NCI-H345 treated with DMSO at 0.1 percent for 48 hours (cell line): ENCODE data around the gene NUMB.
A peak's percentile ranks its signal among the peaks of the same experiment; 100 is the strongest.

ENCODE experiments used
- DNase-seq: peaks from one replicate; lab custom pipeline; 2025; ENCODE audit not compliant: unreplicated experiment; lab: John Stamatoyannopoulos, UW

NUMB gene

GRCh38 chr14:73262427-73263183 is 195.7 kb downstream of the NUMB start:
- DNase-seq, result no peak

DNA sequence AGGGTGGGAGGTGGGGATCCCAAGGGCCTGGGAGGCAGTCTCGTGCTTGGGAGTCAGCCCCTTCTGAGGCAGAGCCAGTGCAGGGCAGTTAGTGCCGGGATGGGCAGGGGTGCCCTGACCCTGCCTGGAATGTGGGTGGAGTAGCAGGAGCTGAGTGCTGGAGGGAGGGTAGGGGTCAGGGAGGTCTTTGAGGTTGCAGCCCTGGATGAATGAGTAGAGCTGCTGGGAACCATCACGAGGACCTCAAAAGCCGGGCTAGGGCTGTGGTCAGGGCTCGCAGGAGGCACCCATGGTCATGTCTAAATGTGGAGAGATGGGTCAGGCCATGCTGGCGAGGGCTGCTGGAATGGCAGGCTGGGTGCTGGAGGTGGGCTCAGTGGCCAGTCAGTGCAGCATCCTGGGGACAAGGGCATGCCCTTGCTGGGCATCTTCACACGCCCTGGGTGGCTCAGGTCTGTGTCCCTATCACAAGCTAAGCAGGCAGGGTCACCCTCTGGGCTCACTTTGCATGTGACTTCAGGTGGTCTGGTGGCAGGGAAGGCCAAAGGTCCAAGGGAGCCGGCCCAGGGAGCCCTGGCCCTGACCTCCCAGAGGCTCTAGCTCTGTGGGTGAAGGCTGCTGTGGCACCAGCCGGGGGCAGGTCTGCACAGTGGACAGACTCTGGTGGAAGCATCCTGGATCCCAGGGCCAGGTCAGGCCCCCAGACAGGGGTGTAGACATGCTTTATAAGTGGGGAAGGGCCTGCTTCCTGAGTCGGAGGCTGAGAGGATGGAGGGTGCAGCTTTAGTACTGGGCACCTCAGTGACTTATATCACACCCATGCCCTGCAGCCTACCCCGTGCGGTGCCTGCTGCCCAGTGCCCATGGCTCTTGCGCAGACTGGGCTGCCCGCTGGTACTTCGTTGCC is 196.6 kb downstream of the NUMB start:
- no peak for DNase-seq

DNA sequence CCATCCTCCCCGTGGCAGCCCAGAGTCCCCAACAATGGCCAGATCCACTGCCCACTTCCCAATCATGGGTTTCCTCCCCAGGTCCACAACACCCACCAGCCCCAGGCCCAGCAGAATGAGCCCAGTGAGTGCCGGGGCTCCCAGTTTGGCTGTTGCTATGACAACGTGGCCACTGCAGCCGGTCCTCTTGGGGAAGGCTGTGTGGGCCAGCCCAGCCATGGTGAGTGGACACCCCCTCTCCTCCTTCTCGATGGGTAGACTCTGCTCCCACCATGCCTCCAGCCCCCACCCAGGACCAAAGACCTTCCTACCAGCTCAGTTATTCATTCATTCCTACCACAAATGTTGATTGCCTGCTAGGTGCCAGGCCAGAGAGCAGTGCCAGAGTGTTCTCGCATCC is 197.3 kb downstream of the NUMB start:
- DNase-seq, result no peak

GRCh38 chr14:73260574-73260973 is 197.8 kb downstream of the NUMB start:
- DNase-seq, result no peak

GRCh38 chr14:73259837-73260236 is 198.5 kb downstream of the NUMB start:
- no peak for DNase-seq

DNA sequence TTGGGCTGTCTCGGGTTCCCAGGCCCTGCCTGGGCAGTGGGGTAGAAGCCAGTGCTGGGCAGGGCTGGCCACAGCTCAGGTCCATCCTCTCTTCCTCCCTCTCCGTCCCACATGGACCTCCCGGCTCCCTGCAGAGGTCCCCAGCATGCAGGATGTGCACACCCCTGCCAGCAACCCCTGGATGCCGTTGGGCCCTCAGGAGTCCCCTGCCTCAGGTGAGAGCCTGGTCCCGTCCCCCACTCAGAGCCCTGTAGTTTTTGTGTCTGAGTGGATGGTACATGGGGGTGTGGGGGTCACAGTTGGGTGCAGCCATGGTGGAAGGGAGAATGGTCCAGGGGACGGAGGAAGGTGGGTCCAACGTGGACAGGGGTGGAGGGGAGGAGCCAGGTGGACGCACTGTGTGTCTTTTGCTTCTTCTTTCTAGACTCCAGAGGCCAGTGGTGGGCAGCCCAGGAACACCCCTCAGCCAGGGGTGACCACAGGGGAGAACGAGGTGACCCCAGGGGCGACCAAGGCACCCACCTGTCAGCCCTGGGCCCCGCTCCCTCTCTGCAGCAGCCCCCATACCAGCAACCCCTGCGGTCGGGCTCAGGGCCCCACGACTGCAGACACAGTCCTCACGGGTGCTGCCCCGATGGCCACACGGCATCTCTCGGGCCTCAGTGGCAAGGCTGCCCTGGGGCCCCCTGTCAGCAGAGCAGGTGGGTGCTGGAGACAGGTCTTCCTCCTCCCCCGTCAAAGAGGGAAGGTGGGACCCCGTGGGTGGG is 199.3 kb downstream of the NUMB start:
- no peak for DNase-seq

DNA sequence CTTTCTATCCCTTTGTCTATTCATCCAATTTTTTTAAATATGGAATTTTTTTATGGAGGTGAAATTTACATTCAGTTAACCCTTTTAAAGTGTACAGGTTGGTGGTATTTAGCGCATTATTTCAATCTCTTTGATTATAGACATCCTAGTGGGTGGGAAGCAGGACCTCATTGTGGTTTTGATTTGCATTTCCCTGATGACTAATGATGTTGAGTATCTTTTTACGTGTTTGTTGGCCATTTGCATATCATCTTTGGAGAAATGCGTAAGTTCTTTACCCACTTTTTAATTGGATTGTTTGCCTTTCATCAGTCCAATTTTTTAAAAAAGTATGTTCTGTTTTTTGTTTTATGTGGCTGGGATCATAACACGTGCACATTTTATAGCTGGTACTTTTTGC is 200.3 kb downstream of the NUMB start:
- DNase-seq, result no peak

DNA sequence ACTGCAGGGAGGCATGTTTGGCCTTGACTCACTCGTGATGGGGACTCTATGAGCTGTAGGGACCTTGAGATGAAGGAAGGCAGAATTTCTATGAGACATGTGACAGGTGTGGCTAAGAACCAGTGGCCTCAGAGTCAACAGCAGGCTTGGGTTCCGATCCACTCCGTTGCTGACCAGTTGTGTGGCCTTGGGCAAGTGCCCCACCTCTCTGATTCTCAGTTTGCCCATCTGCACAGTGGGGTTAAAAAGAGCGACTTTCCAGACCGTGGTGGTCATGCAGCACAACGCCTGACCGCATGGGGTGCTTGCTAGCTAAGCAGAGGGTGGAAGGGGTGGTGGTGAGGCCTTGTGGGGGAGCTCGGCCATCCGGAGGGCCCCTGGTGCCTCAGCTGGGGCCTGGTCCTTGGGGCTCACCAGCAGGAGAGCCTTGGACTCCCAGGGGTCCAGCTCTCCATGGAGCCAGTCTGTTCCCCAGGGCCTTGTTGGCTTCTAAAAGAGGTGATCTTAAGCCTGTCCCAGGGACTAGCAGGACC is 202.6 kb downstream of the NUMB start:
- DNase-seq, result no peak

- DNase-seq, result no peak
These were observed 203.3 kb downstream of the NUMB start for GRCh38 chr14:73255005-73255400.

DNA sequence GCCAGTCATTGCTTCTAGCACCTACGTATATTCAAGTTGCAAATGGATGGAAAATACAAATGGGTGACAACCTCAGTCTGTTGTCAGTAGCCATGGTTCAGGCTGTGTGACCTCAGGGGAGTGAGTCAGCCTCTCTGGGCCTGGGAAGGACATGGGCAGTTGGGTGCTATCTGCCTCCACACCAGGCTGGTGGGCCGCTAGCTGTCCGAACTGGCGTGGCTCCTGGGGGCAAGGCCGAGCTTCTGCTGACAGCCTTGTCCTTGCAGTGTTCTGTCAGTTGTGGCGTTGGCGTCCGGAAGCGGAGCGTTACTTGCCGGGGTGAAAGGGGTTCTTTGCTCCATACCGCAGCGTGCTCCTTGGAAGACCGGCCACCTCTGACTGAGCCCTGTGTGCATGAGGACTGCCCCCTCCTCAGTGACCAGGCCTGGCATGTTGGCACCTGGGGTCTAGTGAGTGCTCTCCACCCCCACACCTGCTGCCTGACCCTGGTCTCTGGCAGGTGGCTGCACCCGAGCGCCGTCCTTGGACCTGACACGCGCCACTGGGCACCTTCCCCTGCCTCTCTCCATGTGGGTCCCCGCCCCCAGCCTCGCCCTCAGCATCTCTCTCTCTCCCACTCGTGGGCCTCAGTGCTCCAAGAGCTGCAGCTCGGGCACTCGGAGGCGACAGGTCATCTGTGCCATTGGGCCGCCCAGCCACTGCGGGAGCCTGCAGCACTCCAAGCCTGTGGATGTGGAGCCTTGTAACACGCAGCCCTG is 203.9 kb downstream of the NUMB start:
- DNase-seq, result no peak

- DNase-seq, result no peak
These were observed 204.6 kb downstream of the NUMB start for GRCh38 chr14:73253721-73254120.

DNA sequence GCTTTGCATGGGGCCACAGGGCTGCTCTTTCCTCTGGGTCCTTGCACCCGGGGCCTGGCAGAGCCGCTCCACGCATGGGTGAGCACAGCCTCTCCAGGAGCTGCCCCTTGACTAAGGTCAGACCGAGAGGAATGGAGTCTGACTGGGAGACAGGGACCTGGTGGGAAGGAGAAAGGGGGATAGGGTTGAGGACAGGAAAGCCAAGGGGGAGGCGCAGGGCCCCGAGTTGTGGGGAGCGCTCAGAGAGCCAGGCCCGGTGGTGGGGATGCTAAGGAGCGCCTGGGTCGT is 205.1 kb downstream of the NUMB start:
- DNase-seq, result no peak

DNA sequence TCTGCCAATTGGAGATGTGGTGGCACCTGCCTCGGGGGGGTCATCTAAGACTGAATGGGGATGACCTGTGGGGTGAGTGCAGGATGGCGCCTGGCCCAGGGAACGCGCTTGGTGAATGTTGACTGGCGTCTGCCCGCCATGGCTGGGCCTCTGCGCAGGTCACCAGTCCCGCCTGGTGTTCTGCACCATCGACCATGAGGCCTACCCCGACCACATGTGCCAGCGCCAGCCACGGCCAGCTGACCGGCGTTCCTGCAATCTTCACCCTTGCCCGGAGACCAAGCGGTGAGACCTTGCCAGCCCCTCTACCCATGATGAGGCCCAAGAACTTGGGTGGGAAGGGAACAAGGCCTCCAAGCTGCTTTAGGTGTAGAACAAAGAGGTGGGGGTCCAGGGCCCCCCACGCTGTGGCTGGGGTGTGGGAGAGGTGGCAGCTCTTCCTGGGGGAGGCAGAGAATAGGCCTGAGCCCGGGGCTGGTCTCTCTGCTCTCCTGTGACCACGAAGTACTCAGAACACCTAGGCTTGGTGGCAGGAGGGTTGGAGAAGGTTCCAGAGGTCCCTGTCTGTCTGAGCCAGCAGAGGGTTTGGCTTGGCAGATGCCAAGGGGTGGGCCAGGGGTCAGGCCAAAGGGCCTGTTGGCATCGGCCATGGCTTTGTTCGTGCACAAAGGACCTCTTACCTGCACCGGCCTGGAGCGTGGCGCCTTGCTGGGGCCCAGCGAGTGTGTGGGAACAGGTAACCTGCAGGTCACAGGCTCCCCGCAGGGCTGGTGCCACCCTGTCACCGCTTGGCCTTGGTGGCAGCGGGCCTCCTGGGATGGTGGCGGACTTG is 205.6 kb downstream of the NUMB start:
- no peak for DNase-seq

DNA sequence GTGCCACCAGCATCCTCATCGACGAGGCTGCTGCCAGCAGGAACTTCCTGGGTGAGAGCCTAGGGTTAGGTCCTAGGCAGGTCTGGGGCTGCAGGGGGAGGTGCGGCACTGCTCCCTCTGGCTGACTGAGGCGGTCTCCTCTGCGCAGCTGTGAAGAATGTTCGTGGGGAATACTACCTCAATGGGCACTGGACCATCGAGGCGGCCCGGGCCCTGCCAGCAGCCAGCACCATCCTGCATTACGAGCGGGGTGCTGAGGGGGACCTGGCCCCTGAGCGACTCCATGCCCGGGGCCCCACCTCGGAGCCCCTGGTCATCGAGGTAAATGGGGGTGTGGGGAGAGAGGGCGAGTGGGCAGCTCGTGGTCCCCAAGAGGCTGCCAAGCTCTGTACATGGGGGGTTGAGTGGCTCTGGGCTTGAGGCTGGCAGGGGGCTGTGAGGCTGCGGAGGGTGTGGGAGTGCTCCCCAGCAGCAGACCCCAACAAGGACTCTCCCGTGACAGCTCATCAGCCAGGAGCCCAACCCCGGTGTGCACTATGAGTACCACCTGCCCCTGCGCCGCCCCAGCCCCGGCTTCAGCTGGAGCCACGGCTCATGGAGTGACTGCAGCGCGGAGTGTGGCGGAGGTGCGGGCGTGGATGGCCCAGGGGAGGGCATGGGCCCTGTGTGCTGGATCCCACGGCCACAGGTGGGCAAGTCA is 206.7 kb downstream of the NUMB start:
- no peak for DNase-seq

- DNase-seq, result peak; percentile 88
These were observed 207.4 kb downstream of the NUMB start for GRCh38 chr14:73250781-73251500.

GRCh38 chr14:73250317-73250713 is 208.0 kb downstream of the NUMB start:
- DNase-seq, result no peak

DNA sequence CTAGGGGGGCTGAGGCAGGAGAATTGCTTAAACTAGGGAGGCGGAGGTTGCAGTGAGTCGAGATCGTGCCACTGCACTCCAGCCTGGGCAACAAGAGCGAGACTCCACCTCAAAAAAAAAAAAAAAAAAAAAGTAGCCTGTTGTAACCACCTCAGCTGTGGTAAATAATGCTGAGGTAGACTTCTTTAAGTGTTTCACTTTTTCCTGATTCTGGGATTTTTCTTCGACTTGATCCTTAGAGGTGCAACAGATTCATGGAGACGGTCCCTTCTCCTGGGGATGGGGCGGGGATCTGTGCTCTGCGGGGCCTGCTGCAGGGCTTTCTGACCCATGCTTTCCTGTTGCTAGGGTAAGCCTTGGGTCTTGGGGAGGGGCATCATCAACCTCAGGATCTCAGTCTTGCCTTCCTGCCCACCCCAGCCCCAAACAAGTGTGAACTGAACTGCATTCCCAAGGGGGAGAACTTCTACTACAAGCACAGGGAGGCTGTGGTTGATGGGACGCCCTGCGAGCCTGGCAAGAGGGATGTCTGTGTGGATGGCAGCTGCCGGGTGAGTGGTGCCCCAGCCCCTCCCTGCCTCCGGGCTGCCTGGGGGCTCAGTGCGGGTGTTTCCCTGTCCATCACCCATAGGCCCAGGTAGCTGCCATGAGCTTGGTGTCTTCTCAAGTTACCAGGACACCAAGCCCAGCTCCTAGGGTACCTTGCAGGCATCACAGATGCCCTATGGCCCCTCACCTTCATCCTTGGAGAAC is 208.6 kb downstream of the NUMB start:
- DNase-seq, result no peak

DNA sequence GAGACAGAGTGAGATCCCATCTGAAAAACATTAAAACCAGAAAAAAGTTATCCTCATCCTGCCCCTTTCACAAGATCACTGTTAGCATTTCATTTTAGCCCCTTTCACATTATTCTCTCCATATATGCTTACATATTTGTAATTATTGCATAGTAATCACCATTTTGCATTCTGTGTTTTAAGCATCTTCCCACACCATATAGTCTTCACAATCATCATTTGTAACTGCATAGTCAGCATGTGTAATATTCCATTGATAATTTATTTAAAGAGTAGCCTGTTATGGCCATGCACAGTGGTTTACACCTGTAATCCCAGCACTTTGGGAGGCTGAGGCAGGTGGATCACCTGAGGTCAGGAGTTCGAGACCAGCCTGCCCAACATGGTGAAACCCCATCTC is 209.2 kb downstream of the NUMB start:
- DNase-seq, result no peak
